ENCODE measurements around the gene PPP1R13L.
A peak's percentile ranks its signal among the peaks of the same experiment; 100 is the strongest.

PPP1R13L gene, protein sequence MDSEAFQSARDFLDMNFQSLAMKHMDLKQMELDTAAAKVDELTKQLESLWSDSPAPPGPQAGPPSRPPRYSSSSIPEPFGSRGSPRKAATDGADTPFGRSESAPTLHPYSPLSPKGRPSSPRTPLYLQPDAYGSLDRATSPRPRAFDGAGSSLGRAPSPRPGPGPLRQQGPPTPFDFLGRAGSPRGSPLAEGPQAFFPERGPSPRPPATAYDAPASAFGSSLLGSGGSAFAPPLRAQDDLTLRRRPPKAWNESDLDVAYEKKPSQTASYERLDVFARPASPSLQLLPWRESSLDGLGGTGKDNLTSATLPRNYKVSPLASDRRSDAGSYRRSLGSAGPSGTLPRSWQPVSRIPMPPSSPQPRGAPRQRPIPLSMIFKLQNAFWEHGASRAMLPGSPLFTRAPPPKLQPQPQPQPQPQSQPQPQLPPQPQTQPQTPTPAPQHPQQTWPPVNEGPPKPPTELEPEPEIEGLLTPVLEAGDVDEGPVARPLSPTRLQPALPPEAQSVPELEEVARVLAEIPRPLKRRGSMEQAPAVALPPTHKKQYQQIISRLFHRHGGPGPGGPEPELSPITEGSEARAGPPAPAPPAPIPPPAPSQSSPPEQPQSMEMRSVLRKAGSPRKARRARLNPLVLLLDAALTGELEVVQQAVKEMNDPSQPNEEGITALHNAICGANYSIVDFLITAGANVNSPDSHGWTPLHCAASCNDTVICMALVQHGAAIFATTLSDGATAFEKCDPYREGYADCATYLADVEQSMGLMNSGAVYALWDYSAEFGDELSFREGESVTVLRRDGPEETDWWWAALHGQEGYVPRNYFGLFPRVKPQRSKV

GRCh38 chr19:45404557-45405434, at the start of gene PPP1R13L:
Gene PPP1R13L (minus strand): TSS chr19:45405069. CDS start chr19:45398318, 6,751 bp downstream.
- DNase-seq (ENCODE audit: extremely low read depth in 1 of 2, low read depth in 1 of 2), result peak in 1 of 2 donors; percentile 52

DNA sequence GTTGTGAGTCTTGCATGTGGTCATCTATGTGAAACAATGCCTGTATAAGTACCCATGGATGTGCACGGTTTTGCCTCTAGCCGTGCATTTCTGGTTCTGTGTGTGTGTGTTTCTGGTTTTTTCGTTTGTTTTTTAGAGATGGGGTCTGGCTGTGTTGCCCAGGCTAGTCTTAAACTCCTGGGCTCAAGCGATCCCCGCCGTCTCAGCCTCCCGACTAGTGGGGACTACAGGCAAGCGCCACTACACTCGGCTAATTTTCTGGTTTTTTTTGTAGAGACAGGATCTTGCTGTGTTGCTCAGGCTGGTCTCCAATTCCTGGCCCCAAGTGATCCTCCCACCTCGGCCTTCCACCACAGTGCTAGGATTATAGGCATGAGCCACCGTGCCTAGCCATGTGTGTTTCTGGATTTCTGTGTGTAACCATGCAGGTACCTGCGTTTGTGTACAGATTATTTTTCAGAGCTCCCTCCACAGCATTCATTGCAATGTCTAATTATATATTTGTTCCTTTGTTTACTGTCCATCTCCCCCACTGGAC, 47.0 kb upstream of the PPP1R13L start:
- no peak for DNase-seq (ENCODE audit: extremely low read depth in 1 of 2, low read depth in 1 of 2)

GRCh38 chr19:45451131-45451849, 46.4 kb upstream of the PPP1R13L start:
- no peak for DNase-seq (ENCODE audit: extremely low read depth in 1 of 2, low read depth in 1 of 2)

- no peak for DNase-seq (ENCODE audit: extremely low read depth in 1 of 2, low read depth in 1 of 2)
Measured at GRCh38 chr19:45450012-45450333, 45.1 kb upstream of the PPP1R13L start.

- no peak for DNase-seq (ENCODE audit: extremely low read depth in 1 of 2, low read depth in 1 of 2)
Measured at GRCh38 chr19:45448887-45449299, 44.0 kb upstream of the PPP1R13L start.

GRCh38 chr19:45448425-45448756, 43.5 kb upstream of the PPP1R13L start:
- DNase-seq (ENCODE audit: extremely low read depth in 1 of 2, low read depth in 1 of 2), result no peak

DNA sequence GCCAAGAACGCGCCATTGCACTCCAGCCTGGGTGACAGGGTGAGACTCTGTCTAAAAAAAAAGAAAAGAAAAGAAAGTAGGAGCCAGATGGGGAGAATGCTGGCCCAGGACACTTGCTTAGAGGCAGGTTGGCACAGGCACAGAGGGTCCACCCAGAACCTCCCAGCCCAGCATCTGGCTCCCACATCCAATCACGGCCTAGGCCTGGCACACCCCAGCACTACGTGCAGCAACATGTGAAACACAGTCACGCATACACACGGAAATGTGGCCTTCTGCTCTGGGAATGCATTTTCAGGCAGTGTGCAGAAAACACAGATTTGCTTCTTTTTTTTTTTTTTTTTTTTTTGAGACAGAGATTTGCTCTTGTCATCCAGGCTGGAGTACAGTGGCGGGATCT, 42.1 kb upstream of the PPP1R13L start:
- DNase-seq (ENCODE audit: extremely low read depth in 1 of 2, low read depth in 1 of 2), result no peak

GRCh38 chr19:45446295-45446694, 41.4 kb upstream of the PPP1R13L start:
- DNase-seq (ENCODE audit: extremely low read depth in 1 of 2, low read depth in 1 of 2), result no peak

DNA sequence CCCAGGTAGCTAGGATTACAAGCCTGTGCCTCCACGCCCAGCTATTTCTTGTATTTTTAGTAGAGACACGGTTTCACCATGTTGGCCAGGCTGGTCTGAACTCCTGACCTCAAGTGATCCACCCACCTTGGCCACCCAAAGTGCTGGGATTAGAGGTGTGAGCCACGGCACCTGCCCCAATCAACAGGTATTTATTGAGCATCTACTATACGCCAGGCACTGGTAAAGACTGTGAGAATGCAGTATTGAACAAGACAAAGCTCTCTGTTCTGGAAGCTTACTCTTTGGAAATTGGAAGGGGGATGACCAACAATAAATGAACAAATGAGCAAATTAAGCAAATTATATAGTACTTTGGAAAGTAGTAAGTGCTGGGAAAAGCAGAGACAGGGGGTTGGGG, 40.3 kb upstream of the PPP1R13L start:
- DNase-seq (ENCODE audit: extremely low read depth in 1 of 2, low read depth in 1 of 2), result no peak

DNA sequence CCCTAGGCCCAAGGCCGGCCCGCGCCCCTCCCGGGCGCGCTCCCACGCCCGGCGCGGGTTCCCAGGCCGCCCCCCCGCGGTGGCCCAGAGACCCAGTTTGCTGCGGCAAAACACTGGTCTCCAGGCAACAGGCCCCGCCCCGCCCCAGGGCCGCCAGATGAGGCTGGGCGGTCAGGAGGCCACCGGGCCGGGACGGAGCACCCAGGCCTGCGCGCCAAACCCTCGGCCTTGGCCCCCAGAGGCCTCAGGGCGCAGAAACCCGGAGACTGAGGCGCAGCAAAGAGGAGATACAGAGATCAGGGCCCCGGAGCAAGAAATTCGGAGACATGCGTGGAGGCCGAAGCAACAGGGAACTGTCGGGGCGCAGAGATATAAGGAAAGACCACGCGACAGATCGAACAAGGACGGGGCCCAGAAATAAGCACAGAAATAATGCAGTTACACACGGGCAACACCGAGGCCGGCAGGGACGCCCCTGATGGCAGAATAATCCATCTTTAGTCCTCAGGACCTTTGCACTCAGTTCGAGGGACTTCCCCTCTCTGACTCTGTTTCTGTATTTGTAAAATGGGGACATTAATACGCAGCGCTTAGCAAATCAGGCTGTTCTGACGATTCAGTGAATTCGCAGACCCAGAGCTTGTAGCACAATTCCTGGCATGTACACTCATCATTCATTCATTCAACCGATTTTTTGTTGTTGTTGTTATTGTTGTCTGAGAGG, 39.6 kb upstream of the PPP1R13L start:
- peak; percentile 65 to 73 for DNase-seq (ENCODE audit: extremely low read depth in 1 of 2, low read depth in 1 of 2)

DNA sequence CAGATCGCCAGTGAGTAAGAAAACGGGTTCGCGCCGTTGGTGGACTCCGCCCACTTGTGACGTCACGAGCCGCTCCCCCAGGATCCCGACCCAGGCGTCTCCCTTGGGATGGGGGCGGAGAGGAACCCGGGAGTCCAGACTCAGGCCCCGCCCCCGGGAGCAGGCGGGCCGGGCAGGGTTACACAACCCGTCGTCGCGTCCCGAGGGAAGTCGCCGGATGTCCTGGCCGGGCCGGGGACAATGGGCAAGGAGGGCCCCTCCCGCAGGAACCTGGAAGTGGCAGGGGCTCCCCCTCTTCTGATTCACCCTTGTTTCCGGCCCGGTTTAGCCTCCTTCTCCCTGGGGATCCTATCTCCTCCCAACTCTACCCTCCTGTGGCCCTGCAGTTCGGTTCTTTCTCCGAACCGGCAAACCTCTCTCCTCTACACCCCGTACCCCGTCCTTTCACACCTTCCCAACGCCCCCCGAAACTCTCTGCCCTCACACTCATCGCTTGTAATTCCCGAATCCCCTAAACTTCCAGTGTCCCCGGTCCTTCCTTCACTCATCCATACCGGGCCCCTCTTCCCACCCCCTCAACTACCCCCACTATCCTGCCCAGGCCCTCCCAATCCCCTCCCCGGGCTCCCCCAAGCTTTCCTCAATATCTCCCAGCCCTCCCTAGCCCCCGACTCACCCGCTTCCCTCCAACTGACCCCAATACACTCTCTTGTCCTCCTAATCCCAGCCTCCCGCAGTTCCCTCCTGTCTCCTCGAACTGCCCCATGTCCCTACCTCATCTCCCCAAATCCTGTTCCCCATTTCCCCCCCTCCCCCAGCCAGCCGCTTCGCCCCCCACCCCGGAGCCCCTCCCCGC, 38.8 kb upstream of the PPP1R13L start:
- DNase-seq (ENCODE audit: extremely low read depth in 1 of 2, low read depth in 1 of 2), result peak in 1 of 2 donors; percentile 47

DNA sequence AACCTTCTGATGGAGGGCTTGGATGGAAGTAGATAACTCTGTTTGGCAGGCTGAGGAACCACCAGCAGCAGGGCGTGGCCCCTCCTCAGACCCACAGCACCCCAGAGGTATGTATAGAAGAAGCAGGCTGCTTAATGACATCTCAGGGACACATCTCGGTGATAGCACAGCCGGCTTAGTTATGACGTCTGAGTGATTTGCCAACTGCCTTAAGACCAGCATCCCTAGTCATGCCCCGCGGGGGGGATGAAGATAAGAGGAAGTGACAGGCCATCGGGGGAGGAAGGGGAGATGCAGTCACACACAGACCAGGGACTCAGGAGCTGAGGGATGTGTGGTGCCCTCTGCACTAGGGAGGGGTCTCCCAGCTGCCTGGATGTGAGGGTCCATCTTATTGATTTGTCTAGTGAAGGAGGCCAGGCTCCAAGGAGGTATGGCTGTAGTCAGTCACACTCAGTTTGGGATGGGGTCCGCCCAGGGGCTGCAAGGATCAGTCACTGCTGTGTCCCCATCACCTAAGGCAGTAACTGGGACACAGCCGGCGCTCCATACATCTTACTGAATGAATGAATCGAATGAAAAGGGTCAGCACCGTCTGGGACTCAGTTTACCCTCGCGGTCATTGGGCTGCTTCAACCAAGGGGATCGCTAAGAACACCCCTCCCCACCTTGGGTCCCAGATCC, 38.1 kb upstream of the PPP1R13L start:
- DNase-seq (ENCODE audit: extremely low read depth in 1 of 2, low read depth in 1 of 2), result peak in 1 of 2 donors; percentile 37

GRCh38 chr19:45442408-45442777, 37.5 kb upstream of the PPP1R13L start:
- no peak for DNase-seq (ENCODE audit: extremely low read depth in 1 of 2, low read depth in 1 of 2)

DNA sequence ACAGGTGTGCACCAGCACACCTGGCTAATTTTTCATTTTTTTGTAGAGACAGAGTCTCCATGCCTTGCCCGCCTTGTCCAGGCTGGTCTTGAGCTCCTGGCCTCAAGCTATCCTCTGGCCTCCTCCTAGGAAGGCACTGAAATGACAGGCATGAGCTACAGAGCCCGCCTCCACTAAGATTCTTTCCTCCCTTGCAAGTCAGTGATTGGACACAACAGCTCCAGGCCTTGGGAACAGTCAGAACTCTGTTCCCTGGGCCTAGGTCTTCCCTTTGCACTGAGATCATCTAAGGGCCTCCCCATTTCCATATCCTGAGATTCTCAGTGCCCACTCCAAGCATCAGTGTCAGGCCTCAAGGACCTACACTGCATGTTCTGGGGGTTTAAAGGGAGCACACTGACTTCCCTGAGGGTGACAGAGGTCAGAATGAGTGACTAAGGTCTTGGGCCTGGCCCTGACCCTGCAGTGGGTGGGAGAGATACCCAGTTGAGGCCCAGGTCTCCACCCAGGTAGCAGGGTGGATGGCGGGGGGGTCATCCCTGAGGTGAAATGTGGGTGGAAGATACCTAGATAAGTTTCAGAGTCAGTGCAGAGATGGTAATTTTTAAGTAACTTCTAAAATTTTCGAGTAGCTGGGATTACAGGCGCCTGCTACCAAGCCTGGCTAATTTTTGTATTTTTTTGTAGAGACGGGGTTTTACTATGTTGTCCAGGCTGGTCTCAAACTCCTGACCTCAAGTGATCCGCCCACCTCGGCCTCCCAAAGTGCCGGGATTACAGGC, 36.2 kb upstream of the PPP1R13L start:
- no peak for DNase-seq (ENCODE audit: extremely low read depth in 1 of 2, low read depth in 1 of 2)

DNA sequence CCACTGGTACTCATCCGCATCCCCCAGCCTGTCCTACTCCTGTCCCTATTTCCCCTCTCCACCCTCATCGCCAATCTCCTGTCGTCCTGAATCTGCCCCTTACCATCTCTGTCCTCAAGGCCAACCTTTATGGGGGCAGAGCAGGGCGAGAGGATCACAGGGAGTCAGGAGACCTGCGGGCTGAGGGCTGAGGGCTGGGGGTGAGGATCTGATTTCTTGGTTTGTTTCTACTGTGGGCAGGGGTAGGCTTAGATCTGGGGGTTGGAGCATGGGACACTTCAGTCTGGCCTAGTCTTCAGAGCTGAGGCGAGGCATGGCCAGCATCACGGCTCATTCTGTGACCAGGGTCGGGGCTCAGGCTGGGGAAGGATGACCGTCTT, 35.4 kb upstream of the PPP1R13L start:
- DNase-seq (ENCODE audit: extremely low read depth in 1 of 2, low read depth in 1 of 2), result no peak

DNA sequence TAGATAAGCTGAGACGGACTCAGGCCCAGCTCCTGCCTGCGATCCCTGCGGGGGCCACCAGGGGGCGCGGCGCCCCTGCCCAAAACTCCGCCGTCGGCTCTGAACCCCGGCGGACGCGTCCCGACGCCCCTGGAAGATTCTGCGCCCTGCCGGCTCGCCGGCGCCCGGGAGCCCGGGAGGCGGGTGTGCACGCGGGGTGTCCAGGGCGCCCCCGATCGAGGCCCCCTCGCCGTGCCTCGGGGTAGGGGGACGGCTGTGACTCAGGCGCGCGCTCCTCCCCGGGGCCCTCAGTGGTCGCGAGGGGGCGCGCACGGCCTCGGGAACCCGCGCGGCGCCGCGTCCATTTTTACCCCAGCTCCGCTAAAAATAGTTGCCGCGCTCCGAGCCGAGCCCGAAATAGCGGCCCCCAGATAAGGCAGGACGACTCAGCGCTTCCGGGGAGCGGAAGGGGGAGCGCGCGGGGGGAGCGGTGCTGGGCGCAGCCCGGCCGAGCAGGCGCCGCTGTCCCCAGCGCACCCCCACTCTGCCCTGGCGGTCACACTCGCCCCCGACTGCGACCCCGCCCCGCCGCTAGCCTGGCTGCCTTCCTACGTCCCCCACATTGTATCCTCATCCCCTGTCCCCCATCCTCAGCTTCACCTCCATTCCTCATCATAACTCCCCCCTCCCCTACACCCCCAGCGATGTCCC, 34.8 kb upstream of the PPP1R13L start:
- DNase-seq (ENCODE audit: extremely low read depth in 1 of 2, low read depth in 1 of 2), result peak; percentile 59 to 69

DNA sequence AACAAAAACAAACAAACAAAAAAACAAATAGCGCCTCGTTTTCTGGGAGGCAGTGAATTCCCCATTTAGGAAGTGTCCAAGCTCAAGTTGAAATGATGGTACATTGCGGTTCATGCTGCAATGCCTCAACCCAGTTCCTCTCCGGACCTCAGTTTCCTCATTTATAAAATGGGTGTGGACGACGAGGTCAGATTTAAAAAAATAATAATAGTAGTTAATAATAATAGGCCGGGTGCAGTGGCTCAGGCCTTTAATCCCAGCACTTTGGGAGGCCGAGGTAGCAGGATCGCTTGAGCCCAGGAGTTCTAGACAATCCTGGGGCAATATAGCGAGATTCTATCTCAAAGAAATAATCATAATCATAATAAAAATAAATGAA, 34.3 kb upstream of the PPP1R13L start:
- DNase-seq (ENCODE audit: extremely low read depth in 1 of 2, low read depth in 1 of 2), result no peak
